GM18517 (cell line): ENCODE results near the gene FCRL3.

Experiments used
- ATAC-seq: cut with Tn5 transposase; IDR thresholded peaks from one replicate; pipeline ENCODE4 v1.9.1; 2021; ENCODE audit warnings: mild to moderate bottlenecking, moderate library complexity; ENCODE audit not compliant: unreplicated experiment

Gene FCRL3

DNA sequence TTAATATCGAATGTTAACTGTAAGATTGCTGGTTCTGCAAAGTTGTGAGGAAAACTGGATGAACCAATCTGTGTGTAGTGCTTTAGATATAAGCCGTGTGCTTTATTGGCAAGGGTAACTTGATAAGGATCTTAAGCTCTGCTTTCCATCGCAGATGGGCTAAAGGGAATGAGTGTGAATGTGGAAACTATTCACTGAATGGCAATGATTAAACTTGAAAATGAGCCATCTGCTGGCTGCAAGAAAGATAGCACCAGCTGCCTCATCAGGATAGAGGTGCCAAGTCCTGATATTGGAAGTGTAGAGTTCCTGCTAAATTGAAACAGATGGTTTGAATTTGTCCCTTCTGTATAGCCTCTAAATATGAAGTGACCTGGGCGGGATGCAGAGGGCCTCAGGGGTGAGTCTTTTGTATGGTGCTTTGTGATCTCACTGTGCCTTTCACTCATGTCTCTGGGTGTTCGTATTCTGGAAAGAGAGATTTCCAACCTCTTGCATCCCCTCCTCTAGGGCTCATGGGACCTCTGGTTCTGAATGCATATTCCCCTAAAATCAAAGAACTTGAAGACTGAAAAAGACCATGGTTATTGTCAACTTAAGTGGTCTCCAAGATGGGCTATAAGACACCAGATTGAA, 9.2 kb downstream of the FCRL3 start:
- ATAC-seq = no peak

DNA sequence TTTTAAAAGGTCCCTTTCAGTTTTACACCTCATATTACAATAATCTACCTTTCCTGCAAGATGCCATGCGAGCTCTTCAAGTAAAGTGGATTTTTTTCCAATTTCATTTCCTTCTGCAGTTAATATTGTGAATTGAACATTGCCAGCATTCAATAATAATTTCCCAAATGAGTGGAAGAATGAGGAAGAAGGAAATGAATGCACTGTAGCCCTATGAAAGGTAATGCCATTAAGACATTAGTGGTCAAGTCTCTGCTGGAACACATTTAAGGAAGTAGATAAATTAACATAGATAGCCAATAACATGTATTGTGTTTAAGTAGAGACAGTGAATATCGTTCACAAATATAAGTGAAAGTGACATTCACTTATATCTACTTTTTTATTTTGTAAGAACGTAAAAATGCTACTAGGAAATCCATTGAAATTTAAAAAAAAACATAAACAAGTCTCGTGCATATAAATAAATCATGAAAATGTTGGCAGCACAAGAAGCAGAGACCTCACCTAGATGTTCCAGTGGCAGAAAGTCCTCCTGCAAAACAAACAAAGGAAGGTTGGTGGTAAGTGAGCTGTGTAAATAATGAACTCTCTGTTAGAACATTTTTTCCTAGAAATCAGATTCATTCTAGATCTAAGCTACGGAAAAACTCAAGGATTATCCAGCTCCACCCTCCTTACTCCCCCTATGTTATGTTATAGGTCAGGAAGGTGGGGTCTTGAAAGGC, 17.7 kb downstream of the FCRL3 start:
- ATAC-seq = no peak

DNA sequence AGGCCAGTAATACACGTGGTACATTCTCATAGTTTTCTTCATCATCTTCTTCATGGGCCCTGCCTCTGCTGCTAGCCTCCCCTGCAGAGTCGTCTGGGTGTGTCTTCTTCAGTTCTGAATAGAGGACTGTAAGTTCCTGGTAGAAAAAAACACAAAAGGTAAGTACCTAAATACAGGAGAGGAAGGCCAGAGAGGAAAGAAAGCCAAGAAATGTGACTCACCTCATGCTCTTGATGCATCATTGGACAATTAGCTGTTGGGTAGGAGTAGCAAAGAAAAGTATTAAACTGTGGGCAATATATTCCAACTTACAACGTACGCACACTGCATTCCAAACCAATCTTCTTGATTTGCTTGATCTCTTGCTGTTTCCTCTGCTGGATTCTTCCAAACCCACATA, 21.8 kb downstream of the FCRL3 start:
- no peak for ATAC-seq

DNA sequence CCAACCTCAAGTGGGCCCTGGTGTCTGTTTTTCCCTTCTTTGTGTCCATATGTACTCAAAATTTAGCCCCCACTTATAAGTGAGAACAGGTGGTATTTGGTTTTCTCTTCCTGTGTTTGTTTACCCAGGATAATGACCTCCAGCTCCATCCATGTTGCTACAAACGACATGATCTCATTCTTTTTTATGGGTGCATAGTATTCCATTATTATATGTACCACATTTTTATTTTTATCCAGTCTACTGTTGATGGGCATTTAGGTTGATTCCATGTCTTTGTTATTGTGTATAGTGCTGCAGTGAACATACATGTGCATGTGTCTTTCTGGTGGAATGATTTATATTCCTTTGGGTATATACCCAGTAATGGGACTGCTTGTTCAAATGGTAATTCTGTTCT, 27.6 kb downstream of the FCRL3 start:
- no peak for ATAC-seq

DNA sequence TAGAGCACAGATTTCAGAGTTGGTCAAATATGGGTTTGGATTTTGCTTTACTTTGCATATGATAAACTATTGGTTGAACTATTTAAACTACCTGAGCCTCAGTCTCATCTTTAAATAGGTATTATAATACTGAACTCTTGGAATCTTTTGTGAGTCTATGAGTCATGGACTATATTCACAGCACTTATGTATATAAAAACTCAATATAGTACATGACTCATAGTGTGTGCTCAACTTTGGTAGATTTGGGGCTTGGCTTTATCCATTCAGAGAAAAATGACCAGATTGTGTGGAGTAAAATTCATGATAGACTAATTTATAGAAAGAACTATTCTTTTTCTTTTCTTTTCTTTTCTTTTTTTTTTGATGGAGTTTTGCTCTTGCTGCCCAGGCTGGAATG, 28.7 kb downstream of the FCRL3 start:
- ATAC-seq = no peak

DNA sequence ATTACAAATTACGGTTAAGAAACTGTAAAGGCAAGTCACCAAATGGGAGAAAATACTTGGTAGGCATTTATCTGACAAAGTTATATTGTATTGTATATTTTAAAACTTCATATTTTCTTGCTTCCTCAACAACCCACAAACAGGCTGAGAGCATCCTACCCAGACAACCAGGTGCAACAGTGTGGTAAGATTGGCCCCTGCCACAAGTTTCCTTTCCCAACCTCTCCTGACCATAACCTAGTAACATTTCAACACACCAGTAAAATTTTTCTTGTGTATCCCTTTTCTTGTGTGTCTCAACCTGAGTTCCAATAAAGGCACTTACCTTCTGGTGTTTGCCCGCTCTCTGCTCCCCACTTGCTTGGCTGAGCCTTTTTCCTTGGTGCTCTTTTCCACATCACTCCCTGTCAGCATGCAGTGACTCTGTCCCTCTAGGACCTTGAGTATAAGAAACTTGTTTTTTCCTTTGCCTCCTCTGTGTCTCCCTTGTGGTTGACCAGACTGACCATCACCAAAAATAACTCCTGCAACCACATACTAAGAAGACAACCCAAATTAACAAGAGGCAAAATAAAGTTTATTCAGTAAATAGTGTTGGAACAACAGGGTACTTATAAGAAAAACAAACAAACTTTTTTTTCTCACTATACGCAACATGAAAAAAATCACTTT, 40.9 kb downstream of the FCRL3 start:
- no peak for ATAC-seq

DNA sequence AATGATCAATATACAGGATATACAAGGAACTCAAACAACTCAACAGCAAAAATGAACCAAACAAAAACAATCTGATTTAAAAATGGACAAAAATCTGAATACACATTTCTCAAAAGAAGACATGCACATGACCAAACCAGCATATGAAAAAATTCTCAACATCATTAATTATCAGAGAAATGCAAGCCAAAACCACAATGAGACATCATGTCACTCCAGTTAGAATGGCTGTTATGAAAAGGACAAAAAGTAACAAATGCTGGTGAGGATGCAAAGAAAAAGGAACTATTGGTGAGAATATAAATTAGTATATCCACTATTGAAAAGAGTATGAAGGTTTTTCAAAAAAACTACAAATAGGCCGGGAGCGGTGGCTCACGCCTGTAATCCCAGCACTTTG, 42.0 kb downstream of the FCRL3 start:
- no peak for ATAC-seq

DNA sequence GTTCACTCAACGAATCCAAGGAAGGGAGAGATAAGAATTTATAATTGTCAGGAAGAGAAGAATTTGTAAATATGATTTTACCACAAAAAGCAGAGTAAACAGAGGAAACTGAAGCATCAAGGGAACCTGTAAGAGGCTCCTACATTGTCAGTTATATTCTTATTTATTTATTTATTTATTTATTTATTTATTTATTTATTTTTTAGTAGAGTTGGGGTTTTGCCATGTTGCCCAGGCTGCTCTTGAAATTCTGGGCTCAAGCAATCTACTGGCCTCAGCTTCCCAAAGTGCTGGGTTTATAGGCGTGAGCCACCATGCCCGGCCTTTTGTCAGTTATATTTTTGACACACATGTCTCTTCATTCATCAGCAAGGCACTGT, 47.1 kb downstream of the FCRL3 start:
- peak; percentile 19 for ATAC-seq

DNA sequence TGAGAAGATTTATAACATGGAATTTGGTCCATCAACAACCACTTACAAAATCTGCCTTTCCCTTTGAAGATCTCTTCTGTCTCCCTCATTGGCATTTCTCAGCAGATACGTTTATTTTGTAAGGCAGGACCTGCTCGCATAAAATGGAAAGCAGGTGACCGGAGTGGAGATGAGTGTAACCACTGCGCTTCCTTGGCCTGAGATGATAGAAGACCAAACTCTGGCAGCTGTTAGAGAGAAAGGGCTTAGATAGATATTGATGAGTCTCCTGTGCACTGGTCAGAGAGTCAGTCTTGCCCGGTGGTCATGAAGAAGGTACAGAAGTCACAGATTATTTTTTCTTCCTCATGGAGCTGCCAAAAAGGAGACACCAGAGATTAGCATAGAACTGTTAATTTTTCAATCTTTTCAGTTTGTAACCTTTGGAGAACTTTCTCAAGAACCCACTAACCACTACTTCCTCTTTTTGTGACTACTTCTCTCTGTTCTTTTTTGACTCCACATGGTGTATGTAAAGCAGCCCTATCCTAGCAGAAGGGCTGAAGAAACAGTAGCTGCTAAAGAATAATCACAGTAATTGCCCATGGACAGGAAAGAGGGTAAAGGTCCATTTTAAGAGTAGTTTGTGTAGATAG, 47.6 kb downstream of the FCRL3 start:
- peak; percentile 97 for ATAC-seq

DNA sequence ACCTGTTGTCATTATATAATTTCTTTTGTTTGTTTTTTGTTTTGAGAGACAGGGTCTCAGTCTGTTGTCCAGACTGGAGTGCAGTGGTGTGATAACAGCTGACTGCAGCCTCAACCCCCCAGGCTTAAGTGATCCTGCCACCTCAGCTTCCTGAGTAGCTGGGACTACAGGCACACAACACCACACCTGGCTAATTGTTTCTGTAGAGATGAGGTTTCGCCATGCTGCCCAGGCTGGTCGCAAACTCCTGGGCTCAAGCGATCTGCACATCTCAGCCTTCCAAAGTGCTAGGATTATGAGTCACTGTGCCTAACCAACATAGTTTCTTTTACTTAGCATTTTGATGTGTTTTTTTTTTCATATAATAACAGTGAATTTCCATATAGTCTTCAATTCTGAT, 52.3 kb downstream of the FCRL3 start:
- no peak for ATAC-seq

DNA sequence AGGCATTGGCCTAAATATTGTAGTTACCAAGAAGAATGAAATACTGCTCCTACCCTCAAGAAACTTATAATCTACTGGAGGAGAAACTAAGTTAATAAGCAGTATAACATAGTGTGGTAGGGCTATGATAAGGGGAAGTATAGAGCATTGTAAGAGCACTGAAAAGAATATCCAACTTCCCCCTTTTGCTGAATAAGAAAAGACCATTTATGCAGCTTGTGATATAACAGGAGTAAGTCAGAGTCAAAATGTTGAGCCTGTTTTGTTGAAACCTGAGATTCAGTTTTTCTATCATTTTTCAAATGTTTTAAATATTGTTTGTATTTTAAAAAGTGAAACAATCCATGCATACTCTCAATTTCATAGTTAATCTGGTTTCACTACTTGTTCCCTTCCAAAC, 54.4 kb downstream of the FCRL3 start:
- no peak for ATAC-seq

DNA sequence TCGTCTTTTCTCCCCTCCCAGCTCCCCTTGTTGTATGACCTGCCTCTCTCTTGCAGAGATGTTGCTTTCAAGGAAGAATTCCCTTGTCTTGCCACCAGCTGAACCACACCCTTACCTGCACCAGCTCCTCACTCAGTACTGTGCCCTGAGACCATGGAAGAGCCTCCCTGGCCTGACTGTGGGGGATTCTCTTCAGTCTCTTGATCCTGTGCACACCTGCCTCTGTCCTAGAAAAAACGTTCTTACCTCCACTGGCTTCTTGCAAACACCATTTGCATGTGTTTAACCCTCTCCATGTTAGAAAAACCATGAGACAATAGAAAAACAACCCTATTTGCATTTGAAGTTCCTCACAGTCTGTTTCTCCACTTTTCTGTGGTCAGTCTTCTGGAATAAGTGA, 59.4 kb downstream of the FCRL3 start:
- no peak for ATAC-seq

DNA sequence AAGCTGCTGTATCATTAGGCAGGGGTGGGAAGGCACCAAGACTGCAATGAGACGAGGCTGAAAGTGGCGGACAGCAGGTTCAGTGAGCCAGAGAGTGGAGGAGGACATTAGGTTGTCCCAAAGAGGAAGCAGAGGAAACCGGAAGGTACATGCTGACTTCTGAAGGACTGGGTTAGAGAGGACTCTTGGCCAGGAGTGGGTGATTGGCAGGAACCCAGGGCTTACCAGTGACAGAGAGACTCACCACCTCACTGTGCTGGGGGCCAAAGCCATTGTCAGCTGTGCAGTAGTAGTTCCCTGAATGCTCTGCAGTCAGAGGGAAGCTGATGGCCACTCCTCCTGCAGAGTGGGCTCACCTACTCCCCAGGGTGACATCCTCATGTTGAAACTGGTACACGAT, 60.8 kb downstream of the FCRL3 start:
- no peak for ATAC-seq

DNA sequence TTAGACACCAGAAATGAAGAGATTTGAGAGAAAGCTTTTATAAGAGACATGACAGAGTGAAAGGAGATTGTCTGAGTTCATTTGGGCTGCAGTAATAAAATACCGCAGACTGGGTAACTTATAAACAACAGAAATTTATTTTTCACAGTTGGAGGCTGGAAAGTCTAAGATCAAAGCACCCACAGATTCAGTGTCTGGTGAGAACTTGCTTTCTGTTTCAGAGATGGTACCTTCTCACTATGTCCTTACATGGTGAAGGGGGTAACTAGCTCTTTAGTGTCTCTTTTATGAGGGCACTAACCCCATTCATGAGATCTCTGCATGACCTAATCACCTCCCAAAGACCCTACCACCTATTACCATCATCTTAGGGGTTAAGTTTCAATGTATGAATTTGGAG, 71.8 kb downstream of the FCRL3 start:
- ATAC-seq = no peak
